PC-9 (cell line): ENCODE data around the gene HOXB6. TPM values are rescaled to one million over a fixed set of nuclear protein-coding genes. Genes with fewer than 3 reads are reported as not detected.

ENCODE experiments used
- BruUV-seq: library from RNA; stranded (reverse); fragments of 400-500 nt; replicated peaks from 2 replicates; lab custom pipeline; 2021; lab: Mats Ljungman, UMichigan
- CTCF ChIA-PET: fragments of 300-600 bp; sonication (Branson Sonifier 250); formaldehyde crosslinking; loops from one replicate; lab custom pipeline; 2022; ENCODE audit warnings: antibody characterized with exemption; lab: Charles Lee
- POLR2A ChIA-PET: fragments of 300-600 bp; sonication (Branson Sonifier 250); formaldehyde crosslinking; loops from one replicate; lab custom pipeline; 2022; ENCODE audit warnings: antibody characterized with exemption; ENCODE audit not compliant: unreplicated experiment; lab: Charles Lee
- DNase-seq, 2 experiments: peaks; one replicate each; pipeline versions ENCODE4 v3.0.0 to v3.0.0-alpha.2; 2015 to 2022; ENCODE audit warnings: mixed read lengths in 1 of 2
- H2AFZ ChIP-seq: fragments of 200-600 bp; sonication (generic); 2 replicates; pipeline ENCODE4 v1.8.1; 2017; ENCODE audit warnings: antibody characterized with exemption
- H3F3A ChIP-seq: fragments of 200-600 bp; sonication (generic); 2 replicates; pipeline ENCODE4 v1.8.1; 2017; ENCODE audit warnings: antibody characterized with exemption, mild to moderate bottlenecking, low read depth; ENCODE audit not compliant: insufficient read depth
- H3K27ac ChIP-seq: fragments of 200-600 bp; sonication (generic); 2 replicates; pipeline ENCODE4 v1.6.1; 2016; ENCODE audit warnings: mixed run types
- H3K27me3 ChIP-seq: fragments of 200-600 bp; sonication (generic); 2 replicates; pipeline ENCODE4 v1.6.1; 2016; ENCODE audit warnings: low read depth, mixed run types; ENCODE audit not compliant: insufficient read depth
- H3K36me3 ChIP-seq: fragments of 200-600 bp; sonication (generic); 2 replicates; pipeline ENCODE4 v1.6.1; 2016; ENCODE audit warnings: low read depth, mixed run types
- H3K4me1 ChIP-seq: fragments of 200-600 bp; sonication (generic); replicated peaks from 2 replicates; pipeline ENCODE4 v1.6.1; 2016; ENCODE audit warnings: mixed run types; ENCODE audit not compliant: insufficient read depth
- H3K4me2 ChIP-seq: fragments of 200-600 bp; sonication (generic); 2 replicates; pipeline ENCODE4 v1.6.1; 2017; ENCODE audit warnings: mixed run types
- H3K4me3 ChIP-seq: fragments of 200-600 bp; sonication (generic); 2 replicates; pipeline ENCODE4 v1.6.1; 2016; ENCODE audit warnings: mixed run types
- H3K79me2 ChIP-seq: fragments of 200-600 bp; sonication (generic); 2 replicates; pipeline ENCODE4 v1.6.1; 2017; ENCODE audit warnings: low read depth, mixed run types
- H3K9me2 ChIP-seq: fragments of 200-600 bp; sonication (generic); 2 replicates; pipeline ENCODE4 v1.8.1; 2017; ENCODE audit warnings: mild to moderate bottlenecking; ENCODE audit not compliant: insufficient read depth
- H3K9me3 ChIP-seq: fragments of 200-600 bp; sonication (generic); 2 replicates; pipeline ENCODE4 v1.8.1; 2016; ENCODE audit warnings: low read depth; ENCODE audit not compliant: insufficient read depth
- H4K20me1 ChIP-seq: fragments of 200-600 bp; sonication (generic); 2 replicates; pipeline ENCODE4 v1.8.1; 2017; ENCODE audit not compliant: insufficient read depth
- CTCF ChIP-seq: fragments of 200-600 bp; sonication (generic); conservative IDR thresholded peaks from 2 replicates; pipeline ENCODE4 v1.6.1; 2017; ENCODE audit warnings: mixed run types, antibody characterized with exemption, mild to moderate bottlenecking, moderate library complexity
- EZH2 ChIP-seq: fragments of 200-600 bp; sonication (generic); IDR thresholded peaks from 2 replicates; pipeline ENCODE4 v1.8.0; 2017; ENCODE audit warnings: antibody characterized with exemption, low read depth
- intact Hi-C: fragments of 100-400 bp; cut with micrococcal nuclease; formaldehyde crosslinking; loops from one replicate; pipeline ENCODE4 v1.10.0; 2022; ENCODE audit not compliant: unreplicated experiment
- total RNA-seq: library from RNA; stranded (reverse); gene quantifications from 2 replicates; pipeline ENCODE4 v1.2.3, GENCODE V29; 2021

Gene HOXB6
- total RNA-seq, 1 experiment from 2014 or later: 30.7 TPM

GRCh38 chr17:48640858-48641180 is 36.0 kb upstream of the HOXB6 start:
- Histone ChIP-seq H3K4me1 (no peaks in the 10 kb centered on the region), H3K36me3 (no peaks in the 10 kb centered on the region), H3K9me2 (no peaks in the 10 kb centered on the region), H3F3A (no peaks in the 10 kb centered on the region), H3K27ac (no peak overlapping the region), H4K20me1 (no peaks in the 10 kb centered on the region), H3K27me3 (peaks cover 88% of the 10 kb centered on the region), H2AFZ (no peak overlapping the region), H3K9me3 (no peaks in the 10 kb centered on the region), H3K4me2 (no peak overlapping the region), H3K79me2 (no peaks in the 10 kb centered on the region), H3K4me3 (no peak overlapping the region)
- no TSS peak for BruUV-seq
- TF ChIP-seq CTCF (no peak), EZH2 (no peak)
- DNase-seq: no peak
- ChIA-PET CTCF (no interaction called here), POLR2A (no interaction called here)
- intact Hi-C loops: no loop called here

GRCh38 chr17:48639982-48640857 is 35.4 kb upstream of the HOXB6 start:
- intact Hi-C loops: no loop called here
- Histone ChIP-seq H3K79me2 (no peaks in the 10 kb centered on the region), H3K36me3 (no peaks in the 10 kb centered on the region), H3K4me1 (no peaks in the 10 kb centered on the region), H3K27ac (no peak overlapping the region), H3K4me3 (no peak overlapping the region), H3K27me3 (peaks cover 88% of the 10 kb centered on the region), H4K20me1 (no peaks in the 10 kb centered on the region), H3K4me2 (no peak overlapping the region), H3F3A (no peaks in the 10 kb centered on the region), H2AFZ (no peak overlapping the region), H3K9me2 (no peaks in the 10 kb centered on the region), H3K9me3 (no peaks in the 10 kb centered on the region)
- TF ChIP-seq CTCF: no peak
- TF ChIP-seq EZH2: no peak
- DNase-seq: no peak
- ChIA-PET CTCF (no interaction called here), POLR2A (no interaction called here)
- BruUV-seq: no TSS peak

- Histone ChIP-seq H3K79me2 (no peaks in the 10 kb centered on the region), H3K4me3 (no peak overlapping the region)
- TF ChIP-seq EZH2 (no peak), CTCF (no peak)
Measured at GRCh38 chr17:48639136-48639535, 34.4 kb upstream of the HOXB6 start.

More at GRCh38 chr17:48639136-48639535, 34.4 kb upstream of the HOXB6 start:
- Histone ChIP-seq H3F3A (no peaks in the 10 kb centered on the region), H3K9me2 (no peaks in the 10 kb centered on the region), H4K20me1 (no peaks in the 10 kb centered on the region), H3K27ac (no peak overlapping the region), H3K9me3 (no peaks in the 10 kb centered on the region), H3K4me2 (no peak overlapping the region), H3K27me3 (peaks cover 81% of the 10 kb centered on the region), H3K4me1 (no peaks in the 10 kb centered on the region), H3K36me3 (no peaks in the 10 kb centered on the region), H2AFZ (no peak overlapping the region)
- no TSS peak for BruUV-seq
- intact Hi-C loops: no loop called here
- POLR2A ChIA-PET: no interaction called here
- DNase-seq: no peak
- CTCF ChIA-PET: no interaction called here
